ENCODE results near the gene CDK17. TPM values are rescaled to one million over a fixed set of nuclear protein-coding genes. Genes with fewer than 3 reads are reported as not detected.

CDK17 gene
- total RNA-seq = 19.4 and 23.3 TPM in 2 replicates

GRCh38 chr12:96399919-96400630, at the start of gene CDK17:
Gene CDK17, minus strand, starts transcription at chr12:96400439. Its CDS starts 65,603 bp downstream, at chr12:96334836.

Other genes with a start within 250 kb of the CDK17 start
- gene ELK3, start 206.1 kb downstream of the CDK17 start, total RNA-seq = 15.4 and 23.3 TPM in 2 replicates
- 0.12 and 0.77 TPM in 2 replicates for gene CFAP54, start 89.1 kb upstream of the CDK17 start, total RNA-seq

All from pericardium fibroblast (primary cell).